Parathyroid adenoma (tissue), 2 donors: ENCODE results near the gene GRAMD2A.
"Not testable (repeated sequence)": the region's sequence is repeated elsewhere in the genome, so short reads cannot be mapped to it uniquely, and the experiment has no call there.

ENCODE experiments used
- H2AFZ ChIP-seq: fragments of 300-600 bp; sonication (generic); one replicate; pipeline ENCODE4 v1.7.0; 2017; ENCODE audit warnings: antibody characterized with exemption, mild to moderate bottlenecking
- H3K27ac ChIP-seq: fragments of 300-600 bp; sonication (generic); one replicate; pipeline ENCODE4 v1.7.0; 2017
- H3K27me3 ChIP-seq: fragments of 300-600 bp; sonication (generic); one replicate; pipeline ENCODE4 v1.7.0; 2017; ENCODE audit warnings: low read length; ENCODE audit not compliant: control insufficient read depth, insufficient read depth
- H3K36me3 ChIP-seq: fragments of 300-600 bp; sonication (generic); one replicate; pipeline ENCODE4 v1.7.0; 2017; ENCODE audit warnings: low read length; ENCODE audit not compliant: control insufficient read depth, insufficient read depth
- H3K4me1 ChIP-seq: fragments of 300-600 bp; sonication (generic); one replicate; pipeline ENCODE4 v1.7.0; 2017; ENCODE audit warnings: control low read depth
- H3K4me2 ChIP-seq: fragments of 300-600 bp; sonication (generic); one replicate; pipeline ENCODE4 v1.7.0; 2017; ENCODE audit warnings: low read length
- H3K4me3 ChIP-seq: fragments of 300-600 bp; sonication (generic); one replicate; pipeline ENCODE4 v1.7.0; 2017; ENCODE audit warnings: low read depth, low read length
- H3K79me2 ChIP-seq: fragments of 300-600 bp; sonication (generic); one replicate; pipeline ENCODE4 v1.7.0; 2017; ENCODE audit warnings: control low read depth
- H3K9ac ChIP-seq: fragments of 300-600 bp; sonication (generic); one replicate; pipeline ENCODE4 v1.7.0; 2017; ENCODE audit warnings: mild to moderate bottlenecking
- H3K9me3 ChIP-seq: fragments of 300-600 bp; sonication (generic); one replicate; pipeline ENCODE4 v1.7.0; 2017; ENCODE audit warnings: low read length; ENCODE audit not compliant: control insufficient read depth
- TF ChIP-seq, protein P1 (sequence below): fragments of 300-600 bp; sonication (generic); IDR thresholded peaks from one replicate; pipeline ENCODE4 v1.7.0; 2017; ENCODE audit warnings: antibody characterized with exemption, mild to moderate bottlenecking
- donor health status: primary hyperparathyroidism.

Gene GRAMD2A

GRCh38 chr15:72174551-72175165 lies 22.9 kb downstream of the GRAMD2A start:
- Histone ChIP-seq H3K9ac (no peak overlapping the region), H3K27ac (no peak overlapping the region)
- TF ChIP-seq, protein P1, sequence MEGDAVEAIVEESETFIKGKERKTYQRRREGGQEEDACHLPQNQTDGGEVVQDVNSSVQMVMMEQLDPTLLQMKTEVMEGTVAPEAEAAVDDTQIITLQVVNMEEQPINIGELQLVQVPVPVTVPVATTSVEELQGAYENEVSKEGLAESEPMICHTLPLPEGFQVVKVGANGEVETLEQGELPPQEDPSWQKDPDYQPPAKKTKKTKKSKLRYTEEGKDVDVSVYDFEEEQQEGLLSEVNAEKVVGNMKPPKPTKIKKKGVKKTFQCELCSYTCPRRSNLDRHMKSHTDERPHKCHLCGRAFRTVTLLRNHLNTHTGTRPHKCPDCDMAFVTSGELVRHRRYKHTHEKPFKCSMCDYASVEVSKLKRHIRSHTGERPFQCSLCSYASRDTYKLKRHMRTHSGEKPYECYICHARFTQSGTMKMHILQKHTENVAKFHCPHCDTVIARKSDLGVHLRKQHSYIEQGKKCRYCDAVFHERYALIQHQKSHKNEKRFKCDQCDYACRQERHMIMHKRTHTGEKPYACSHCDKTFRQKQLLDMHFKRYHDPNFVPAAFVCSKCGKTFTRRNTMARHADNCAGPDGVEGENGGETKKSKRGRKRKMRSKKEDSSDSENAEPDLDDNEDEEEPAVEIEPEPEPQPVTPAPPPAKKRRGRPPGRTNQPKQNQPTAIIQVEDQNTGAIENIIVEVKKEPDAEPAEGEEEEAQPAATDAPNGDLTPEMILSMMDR = no peak

GRCh38 chr15:72173864-72174550 lies 23.6 kb downstream of the GRAMD2A start:
- Histone ChIP-seq H3K9me3 (no peaks in the 10 kb centered on the region), H3K4me1 (no peaks in the 10 kb centered on the region), H3K79me2 (no peaks in the 10 kb centered on the region), H3K27me3 (no peaks in the 10 kb centered on the region), H3K9ac (no peak overlapping the region), H3K36me3 (no peaks in the 10 kb centered on the region), H3K4me2 (no peak overlapping the region), H3K4me3 (no peak overlapping the region), H2AFZ (no peak overlapping the region), H3K27ac (no peak overlapping the region)
- TF ChIP-seq, protein P1 = no peak

More at GRCh38 chr15:72174551-72175165, 22.9 kb downstream of the GRAMD2A start:
- Histone ChIP-seq H3K4me1 (no peaks in the 10 kb centered on the region), H3K79me2 (no peaks in the 10 kb centered on the region), H3K36me3 (no peaks in the 10 kb centered on the region), H3K9me3 (no peaks in the 10 kb centered on the region), H3K4me2 (no peak overlapping the region), H3K27me3 (no peaks in the 10 kb centered on the region), H2AFZ (no peak overlapping the region), H3K4me3 (no peak overlapping the region)

DNA sequence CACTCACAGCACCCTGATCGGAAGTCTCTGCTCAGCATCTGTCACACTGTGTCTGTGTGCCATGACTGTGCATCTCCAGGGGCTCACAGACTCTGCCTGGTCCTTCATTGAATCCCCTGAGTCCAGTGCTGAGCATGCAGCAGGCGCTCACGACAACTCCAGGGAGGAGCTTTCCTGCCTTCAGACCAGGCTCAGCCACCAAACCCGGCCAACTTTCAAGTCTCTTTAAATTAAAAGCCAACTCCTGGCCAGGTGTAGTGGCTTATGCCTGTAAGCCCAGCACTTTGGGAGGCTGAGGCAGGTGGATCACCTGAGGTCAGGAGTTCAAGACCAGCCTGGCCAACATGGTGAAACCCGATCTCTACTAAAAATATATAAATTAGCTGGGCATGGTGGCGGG lies 24.2 kb downstream of the GRAMD2A start:
- Histone ChIP-seq H3K4me3 (no peak overlapping the region), H3K4me1 (no peaks in the 10 kb centered on the region), H3K27me3 (no peaks in the 10 kb centered on the region), H3K79me2 (no peaks in the 10 kb centered on the region), H3K27ac (no peak overlapping the region), H2AFZ (no peak overlapping the region), H3K9me3 (no peaks in the 10 kb centered on the region), H3K36me3 (no peaks in the 10 kb centered on the region), H3K9ac (no peak overlapping the region), H3K4me2 (no peak overlapping the region)
- TF ChIP-seq, protein P1 = no peak

DNA sequence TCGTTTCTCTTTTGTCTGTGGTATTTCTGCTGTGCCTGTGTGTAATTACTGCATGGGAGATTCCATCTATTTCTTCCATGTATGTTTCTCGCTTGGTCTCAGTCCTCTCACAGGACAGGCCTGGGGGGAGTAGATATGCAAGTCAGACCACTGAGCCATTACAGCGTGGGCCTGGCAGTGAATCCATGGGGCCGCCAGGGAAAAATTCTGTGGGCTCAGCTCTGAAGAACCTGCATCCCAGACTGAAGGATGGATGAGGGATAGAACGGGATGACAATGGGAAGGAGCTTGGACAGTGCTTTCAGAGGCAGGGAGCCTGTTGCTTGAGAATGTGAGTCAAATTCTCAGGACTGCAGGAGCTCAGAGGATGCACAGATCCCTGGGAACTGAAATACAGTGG lies 24.8 kb downstream of the GRAMD2A start:
- Histone ChIP-seq H3K9ac (no peak overlapping the region), H3K27ac (no peak overlapping the region), H3K27me3 (no peaks in the 10 kb centered on the region), H2AFZ (no peak overlapping the region), H3K4me1 (no peaks in the 10 kb centered on the region), H3K36me3 (no peaks in the 10 kb centered on the region), H3K4me2 (no peak overlapping the region), H3K79me2 (no peaks in the 10 kb centered on the region), H3K4me3 (no peak overlapping the region), H3K9me3 (no peaks in the 10 kb centered on the region)
- TF ChIP-seq, protein P1 = no peak

DNA sequence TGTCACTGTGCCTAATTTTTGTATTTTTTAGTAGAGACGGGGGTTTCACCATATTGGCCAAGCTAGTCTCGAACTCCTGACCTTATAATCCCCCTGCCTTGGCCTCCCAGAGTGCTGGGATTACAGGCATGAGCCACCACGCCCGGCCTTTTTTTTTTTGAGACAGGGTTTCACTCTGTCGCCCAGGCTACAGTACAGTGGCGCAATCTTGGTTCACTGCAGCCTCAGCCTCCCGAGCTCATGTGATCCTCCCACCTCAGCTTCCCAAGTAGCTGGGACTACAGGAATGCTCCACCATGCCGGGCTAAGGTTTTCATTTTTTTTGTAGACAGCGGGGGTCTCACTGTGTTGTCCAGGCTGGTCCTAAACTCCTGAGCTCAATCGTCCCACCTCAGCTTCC lies 25.6 kb downstream of the GRAMD2A start:
- not testable (repeated sequence) for H2AFZ ChIP-seq, H3K36me3 ChIP-seq, H3K4me3 ChIP-seq

More for the DNA sequence above, 25.6 kb downstream of the GRAMD2A start:
- H3K9ac ChIP-seq, H3K9me3 ChIP-seq, H3K4me2 ChIP-seq, H3K27me3 ChIP-seq, H3K79me2 ChIP-seq, H3K27ac ChIP-seq, H3K4me1 ChIP-seq: not testable (repeated sequence)
